IMR-90 (cell line): ENCODE measurements around the gene MYO10. TPM values are rescaled to one million over a fixed set of nuclear protein-coding genes. Genes with fewer than 3 reads are reported as not detected.
A peak's percentile ranks its signal among the peaks of the same experiment; 100 is the strongest.

ENCODE experiments used
- ATAC-seq: fragments of 200-7000 bp; cut with Tn5 transposase; 2 replicates; pipeline ENCODE4 v1.9.1; 2020; ENCODE audit warnings: low read depth, mild to moderate bottlenecking, moderate library complexity
- BruUV-seq: library from RNA; stranded (reverse); fragments of 400-500 nt; replicated peaks from 2 replicates; lab custom pipeline; 2021; lab: Mats Ljungman, UMichigan
- CTCF ChIA-PET: fragments of 300-600 bp; formaldehyde crosslinking; extraction: SDS; loops from one replicate; lab custom pipeline; 2021; ENCODE audit warnings: antibody characterized with exemption; lab: Yijun Ruan, JAX
- POLR2A ChIA-PET: fragments of 300-600 bp; sonication (Branson Sonifier 250); formaldehyde crosslinking; loops from one replicate; lab custom pipeline; 2022; ENCODE audit warnings: antibody characterized with exemption; ENCODE audit not compliant: unreplicated experiment; lab: Charles Lee
- DNase-seq: peaks from one replicate; pipeline ENCODE4 v3.0.0; 2013
- H2AFZ ChIP-seq: replicated peaks from 2 replicates; pipeline ENCODE3; 2013; ENCODE audit warnings: low read length, mild to moderate bottlenecking; ENCODE audit not compliant: poor library complexity
- H2AK5ac ChIP-seq: 2 replicates; pipeline ENCODE4 v1.6.1; 2013; ENCODE audit warnings: low read depth, low read length, inconsistent platforms
- H2AK9ac ChIP-seq: replicated peaks from 2 replicates; pipeline ENCODE3; 2013; ENCODE audit warnings: mild to moderate bottlenecking, low read depth, low read length, moderate library complexity; ENCODE audit not compliant: poor library complexity
- H2BK120ac ChIP-seq: 2 replicates; pipeline ENCODE4 v1.6.1; 2013; ENCODE audit warnings: low read depth, low read length, inconsistent platforms
- H2BK15ac ChIP-seq: 3 replicates; pipeline ENCODE4 v1.6.1; 2013; ENCODE audit warnings: low read depth, low read length, inconsistent platforms
- H2BK20ac ChIP-seq: 2 replicates; pipeline ENCODE4 v1.6.1; 2013; ENCODE audit warnings: low read depth, mild to moderate bottlenecking, inconsistent platforms, low read length, moderate library complexity
- H2BK5ac ChIP-seq: 2 replicates; pipeline ENCODE4 v1.6.1; 2013; ENCODE audit warnings: mild to moderate bottlenecking, low read depth, low read length, inconsistent platforms; ENCODE audit not compliant: poor library complexity, severe bottlenecking
- H3K14ac ChIP-seq: replicated peaks from 2 replicates; pipeline ENCODE4 v1.6.1; 2013; ENCODE audit warnings: low read depth, low read length, inconsistent platforms
- H3K18ac ChIP-seq: 2 replicates; pipeline ENCODE4 v1.6.1; 2013; ENCODE audit warnings: low read depth, low read length, control low read depth
- H3K23ac ChIP-seq: 2 replicates; pipeline ENCODE4 v1.6.1; 2013; ENCODE audit warnings: low read depth, low read length, inconsistent platforms
- H3K27ac ChIP-seq: 2 replicates; pipeline ENCODE4 v1.5.1; 2013; ENCODE audit warnings: mild to moderate bottlenecking, control low read depth, low read length; ENCODE audit not compliant: insufficient read depth
- H3K27me3 ChIP-seq: 2 replicates; pipeline ENCODE4 v1.6.1; 2013; ENCODE audit warnings: low read length; ENCODE audit not compliant: control insufficient read depth, insufficient read depth
- H3K36me3 ChIP-seq: 2 replicates; pipeline ENCODE4 v1.6.1; 2013; ENCODE audit warnings: low read length, mixed read lengths; ENCODE audit not compliant: control insufficient read depth, insufficient read depth
- H3K4ac ChIP-seq: 2 replicates; pipeline ENCODE4 v1.6.1; 2013; ENCODE audit warnings: low read depth, low read length, inconsistent platforms
- H3K4me1 ChIP-seq: 2 replicates; pipeline ENCODE4 v1.6.1; 2013; ENCODE audit warnings: low read length, mixed read lengths; ENCODE audit not compliant: control insufficient read depth, insufficient read depth
- H3K4me2 ChIP-seq: 2 replicates; pipeline ENCODE4 v1.6.1; 2013; ENCODE audit warnings: low read depth, mild to moderate bottlenecking, control low read depth, low read length, moderate library complexity
- H3K4me3 ChIP-seq: 2 replicates; pipeline ENCODE4 v1.5.1; 2013; ENCODE audit warnings: low read depth, mild to moderate bottlenecking, control low read depth, low read length, moderate library complexity; ENCODE audit not compliant: insufficient read depth
- H3K56ac ChIP-seq: 2 replicates; pipeline ENCODE4 v1.6.1; 2013; ENCODE audit warnings: low read length, inconsistent platforms; ENCODE audit not compliant: insufficient read depth; ENCODE audit errors: extremely low read depth
- H3K79me1 ChIP-seq, 2 experiments: 2 replicates each; pipeline ENCODE4 v1.6.1; 2013; ENCODE audit warnings: low read length in 2 of 2, inconsistent platforms in 1 of 2, low read depth in 1 of 2
- H3K9ac ChIP-seq: 2 replicates; pipeline ENCODE4 v1.6.1; 2013; ENCODE audit warnings: low read depth, low read length, control low read depth
- H3K9me1 ChIP-seq: 2 replicates; pipeline ENCODE4 v1.6.1; 2013; ENCODE audit warnings: low read length, inconsistent platforms; ENCODE audit not compliant: insufficient read depth
- H3K9me3 ChIP-seq: 2 replicates; pipeline ENCODE4 v1.6.1; 2013; ENCODE audit warnings: low read length; ENCODE audit not compliant: control insufficient read depth, insufficient read depth
- H4K20me1 ChIP-seq: 2 replicates; pipeline ENCODE4 v1.6.1; 2013; ENCODE audit warnings: low read length, inconsistent platforms; ENCODE audit not compliant: insufficient read depth
- H4K5ac ChIP-seq: 2 replicates; pipeline ENCODE4 v1.6.1; 2013; ENCODE audit warnings: mild to moderate bottlenecking, low read depth, low read length, control low read depth
- H4K8ac ChIP-seq, 2 experiments: 2 replicates each; pipeline ENCODE4 v1.6.1; 2013; ENCODE audit warnings: low read depth in 2 of 2, low read length in 2 of 2, control low read depth in 1 of 2, inconsistent platforms in 1 of 2
- H4K91ac ChIP-seq: 2 replicates; pipeline ENCODE4 v1.6.1; 2013; ENCODE audit warnings: low read depth, low read length, inconsistent platforms; ENCODE audit not compliant: insufficient read depth
- CEBPB ChIP-seq: IDR thresholded peaks from 2 replicates; pipeline ENCODE4 v1.6.1; 2012; ENCODE audit warnings: low read depth, low read length, improper control_type of control experiment
- ELK1 ChIP-seq: fragments of 150-350 bp; IDR thresholded peaks from 2 replicates; pipeline ENCODE4 v1.6.1; 2016; ENCODE audit warnings: low read depth, mild to moderate bottlenecking, low read length, moderate library complexity, borderline replicate concordance
- POLR2A ChIP-seq: IDR thresholded peaks from 2 replicates; pipeline ENCODE4 v1.6.1; 2012; ENCODE audit warnings: mild to moderate bottlenecking, low read depth, low read length
- SMC3 ChIP-seq: fragments of 150-350 bp; IDR thresholded peaks from 2 replicates; pipeline ENCODE4 v1.6.1; 2016; ENCODE audit warnings: low read depth, mild to moderate bottlenecking, antibody characterized with exemption, low read length, moderate library complexity
- USF2 ChIP-seq: fragments of 150-350 bp; IDR thresholded peaks from 2 replicates; pipeline ENCODE4 v1.6.1; 2017; ENCODE audit warnings: mild to moderate bottlenecking, antibody characterized with exemption, low read length, low read depth
- WGBS, 2 experiments: methylation state at CpG; one replicate each; pipeline versions ENCODE4 v1.1.5 to v1.1.7; 2013; ENCODE audit warnings: missing lambda C conversion rate in 2 of 2; ENCODE audit not compliant: insufficient read length in 1 of 2; ENCODE audit errors: extremely low coverage in 2 of 2; 5-methylcytosine and 5-hydroxymethylcytosine counted together
- dilution Hi-C: fragments of 300-500 bp; cut with HindIII; formaldehyde crosslinking; loops from one replicate; pipeline ENCODE4 v1.14.3; 2018; ENCODE audit warnings: low sequenced_read_pairs; ENCODE audit not compliant: unreplicated experiment
- in situ Hi-C: fragments of 300-500 bp; cut with MboI; formaldehyde crosslinking; loops from 3 replicates; pipeline ENCODE4 v1.14.3; 2019; ENCODE audit warnings: low sequenced_read_pairs, inconsistent platforms, mixed read lengths
- intact Hi-C: fragments of 100-400 bp; cut with micrococcal nuclease; formaldehyde crosslinking; loops from 2 replicates; pipeline ENCODE4 v1.10.0; 2022
- polyA plus RNA-seq, 3 experiments: library from polyadenylated mRNA; depleted of rRNA; stranded (reverse); fragments of >200 nt; gene quantifications; 2 replicates each; pipeline ENCODE4 v1.2.3, GENCODE V29; 2012; ENCODE audit warnings: low replicate concordance in 1 of 3
- total RNA-seq: library from RNA; depleted of rRNA; stranded (reverse); fragments of >200 nt; gene quantifications from 2 replicates; pipeline ENCODE4 v1.2.3, GENCODE V29; 2012

MYO10 gene
- total and polyA plus RNA-seq, 2 of the 4 experiments (the other 2 are of a cell fraction) = 39.9 to 115 TPM

GRCh38 chr5:16639206-16639605 is 296.9 kb downstream of the MYO10 start:
- Histone ChIP-seq H3K14ac (no peak overlapping the region), H2BK120ac (no peak overlapping the region)
- CTCF ChIA-PET = no interaction called here

More at GRCh38 chr5:16639206-16639605, 296.9 kb downstream of the MYO10 start:
- Histone ChIP-seq H3K27me3 (peaks cover 14% of the 10 kb centered on the region), H2BK15ac (no peak overlapping the region), H4K5ac (no peak overlapping the region), H3K9me1 (no peaks in the 10 kb centered on the region), H2BK5ac (no peak overlapping the region), H3K9ac (no peak overlapping the region), H4K91ac (no peak overlapping the region), H3K79me1 (no peaks in the 10 kb centered on the region), H3K4me1 (no peaks in the 10 kb centered on the region), H2AFZ (no peak overlapping the region), H3K4me2 (no peak overlapping the region), H3K18ac (no peak overlapping the region), H2AK9ac (no peak overlapping the region), H2BK20ac (no peak overlapping the region), H3K23ac (no peak overlapping the region), H3K4ac (no peak overlapping the region), H3K56ac (no peak overlapping the region), H4K20me1 (no peaks in the 10 kb centered on the region), H2AK5ac (no peak overlapping the region), H3K4me3 (no peak overlapping the region), H3K27ac (no peak overlapping the region), H3K36me3 (no peaks in the 10 kb centered on the region), H4K8ac (no peak overlapping the region), H3K9me3 (no peaks in the 10 kb centered on the region)
- intact Hi-C loops (no loop called here), dilution Hi-C loops (no loop called here), in situ Hi-C loops (no loop called here)
- DNase-seq (no peak), ATAC-seq (no peak)
- POLR2A ChIA-PET = no interaction called here
- WGBS, 2 experiments = 86% methylated on average over 4 of the region's 4 CpGs; no CpG with 5 or more reads in 1 of the 2 experiments
- TF ChIP-seq CEBPB = peak; percentile 64
- TF ChIP-seq SMC3 = no peak
- no peak for TF ChIP-seq USF2
- no peak for TF ChIP-seq POLR2A
- TF ChIP-seq ELK1 = no peak
- no TSS peak for BruUV-seq
